ELF-1 (cell line): ENCODE measurements around the gene TMEM184B.

ENCODE experiments used
- DNase-seq: peaks from one replicate; pipeline ENCODE4 v3.0.0-alpha.2; 2016; ENCODE audit warnings: low read depth, low spot score

The TMEM184B gene

DNA sequence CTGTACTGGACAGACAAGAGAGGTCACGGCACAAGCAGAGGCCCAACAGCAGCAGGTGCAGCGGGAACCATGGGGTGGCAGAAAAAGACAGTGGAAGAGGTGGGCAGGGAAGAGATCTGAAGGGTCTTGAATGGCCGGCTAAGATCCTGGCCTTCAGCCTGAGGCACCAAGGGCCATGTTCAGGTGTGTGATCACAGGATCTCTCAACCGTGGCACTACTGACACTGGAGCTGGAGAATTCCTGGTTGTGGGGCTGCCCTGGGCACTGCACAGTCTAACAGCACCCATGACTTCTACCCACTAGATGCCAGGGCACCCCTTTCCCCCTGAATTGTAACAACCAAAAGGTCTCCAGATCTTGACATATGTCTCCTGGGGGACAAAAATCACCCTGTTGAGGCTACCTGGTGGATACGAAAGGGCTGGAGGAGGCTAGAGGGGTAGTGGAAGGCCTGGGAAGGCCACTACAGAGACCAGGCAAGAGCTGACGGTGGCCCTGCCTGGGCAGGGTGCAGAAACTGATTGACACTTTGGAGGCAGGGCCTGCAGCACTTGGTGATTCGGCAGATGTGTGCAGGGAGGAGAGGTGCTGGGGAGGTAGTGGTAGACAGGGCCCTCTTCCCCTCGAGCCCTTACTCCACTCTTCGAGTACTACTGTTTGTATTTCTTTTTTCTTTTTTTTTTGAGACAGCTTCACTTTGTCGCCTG lies 36.1 kb upstream of the TMEM184B start:
- no peak for DNase-seq

- DNase-seq = peak; percentile 63
Observed at GRCh38 chr22:38305471-38306448, 33.0 kb upstream of the TMEM184B start.

DNA sequence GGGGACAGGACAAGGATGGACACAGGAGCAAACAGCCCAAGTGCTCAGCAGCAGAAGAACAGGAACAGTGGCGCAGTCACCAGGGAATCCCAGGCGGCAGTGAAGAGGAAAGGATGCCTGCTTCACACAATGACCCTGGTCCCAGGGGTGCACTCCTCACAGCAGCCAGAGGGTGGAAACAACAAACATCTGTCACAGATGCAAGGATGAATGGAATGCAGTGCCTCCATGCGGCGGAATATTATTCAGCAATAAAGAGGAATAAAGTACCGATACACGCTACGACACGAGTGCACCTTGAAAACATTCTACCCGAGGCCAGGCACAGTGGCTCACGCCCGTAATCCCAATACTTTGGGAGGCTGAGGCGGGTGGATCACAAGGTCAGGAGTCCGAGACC lies 31.7 kb upstream of the TMEM184B start:
- DNase-seq = no peak

GRCh38 chr22:38303974-38304373 lies 31.2 kb upstream of the TMEM184B start:
- no peak for DNase-seq

GRCh38 chr22:38302906-38303305 lies 30.1 kb upstream of the TMEM184B start:
- no peak for DNase-seq

GRCh38 chr22:38300946-38301345 lies 28.1 kb upstream of the TMEM184B start:
- DNase-seq = no peak

- DNase-seq = peak; percentile 66
Observed at GRCh38 chr22:38300197-38300945, 27.6 kb upstream of the TMEM184B start.

- no peak for DNase-seq
Observed at GRCh38 chr22:38299770-38300102, 26.9 kb upstream of the TMEM184B start.

DNA sequence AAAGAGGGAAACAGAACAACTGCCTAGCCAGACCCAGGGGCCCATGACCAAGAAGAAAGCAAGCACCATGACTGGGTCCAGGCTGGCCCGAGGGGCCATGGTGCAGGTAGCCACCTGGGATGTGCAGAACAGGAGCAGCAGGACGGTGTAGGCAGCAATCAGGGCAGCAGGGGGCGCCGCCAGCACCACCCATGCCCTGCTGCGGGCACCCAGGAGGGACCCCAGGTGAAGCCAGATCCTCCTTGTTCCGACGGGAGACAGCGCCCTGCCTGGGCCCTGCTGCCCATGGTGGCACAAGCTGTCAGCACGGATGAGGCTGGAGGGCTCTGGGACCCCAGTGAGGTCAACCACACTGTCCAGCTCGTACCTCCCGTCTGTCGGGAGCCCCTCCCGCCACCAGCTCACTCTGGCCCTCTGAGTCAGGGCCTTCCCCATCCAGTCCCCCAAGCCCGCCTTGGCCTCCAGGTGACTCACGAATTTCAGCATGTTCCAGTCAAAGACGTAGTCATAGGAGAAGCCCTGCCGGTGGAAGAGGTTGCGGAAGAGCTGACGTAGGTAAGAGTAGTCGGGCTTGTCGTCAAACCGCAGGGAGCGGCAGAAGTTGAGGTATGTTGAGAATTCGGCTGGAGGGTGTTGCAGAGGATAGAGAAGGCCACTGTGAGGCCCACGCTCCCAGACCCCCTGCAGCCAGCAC lies 25.6 kb upstream of the TMEM184B start:
- peak; percentile 90 for DNase-seq

DNA sequence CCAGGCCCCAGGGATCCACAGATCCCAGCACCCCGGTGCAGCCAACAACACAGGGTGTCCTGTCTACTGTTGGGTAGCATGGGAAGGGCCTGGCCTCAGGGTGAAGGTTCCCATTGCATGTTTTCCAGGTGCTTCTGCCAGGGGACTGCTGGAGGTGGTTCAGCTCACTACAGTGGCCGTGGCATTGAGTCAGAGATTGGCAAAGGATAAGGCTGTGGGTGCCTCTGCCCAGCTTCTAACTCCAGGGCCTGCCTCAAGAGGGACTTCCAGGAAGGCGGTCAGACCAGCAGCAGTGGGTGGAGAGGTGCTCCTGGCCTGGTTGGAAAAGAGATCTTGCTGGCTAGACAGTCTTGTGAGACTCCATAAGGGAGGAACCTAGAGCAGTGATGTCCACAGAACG lies 23.6 kb upstream of the TMEM184B start:
- no peak for DNase-seq

GRCh38 chr22:38295863-38296262 lies 23.1 kb upstream of the TMEM184B start:
- DNase-seq = no peak

- DNase-seq = no peak
Observed at GRCh38 chr22:38295339-38295738, 22.5 kb upstream of the TMEM184B start.

GRCh38 chr22:38294193-38294592 lies 21.4 kb upstream of the TMEM184B start:
- no peak for DNase-seq

DNA sequence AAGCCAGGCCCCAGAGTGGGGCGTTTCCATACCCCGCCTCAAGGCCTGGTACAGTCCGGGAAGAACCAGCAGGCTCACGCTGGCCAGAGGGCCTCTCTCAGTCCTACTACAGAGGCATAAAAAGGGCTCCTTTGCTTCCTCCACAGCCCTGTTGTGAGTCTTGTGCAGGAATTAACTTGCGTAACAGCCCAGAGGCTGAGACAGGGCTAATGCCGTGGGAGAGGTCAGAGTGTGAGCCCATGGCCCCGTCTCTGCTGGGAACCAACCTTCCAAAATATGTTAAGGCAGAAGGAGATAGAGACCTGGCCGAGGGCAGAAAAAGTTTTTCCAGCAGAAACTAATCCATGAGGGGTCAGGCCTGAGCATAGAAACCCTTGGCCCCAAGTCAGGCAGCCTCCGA lies 19.9 kb upstream of the TMEM184B start:
- no peak for DNase-seq

DNA sequence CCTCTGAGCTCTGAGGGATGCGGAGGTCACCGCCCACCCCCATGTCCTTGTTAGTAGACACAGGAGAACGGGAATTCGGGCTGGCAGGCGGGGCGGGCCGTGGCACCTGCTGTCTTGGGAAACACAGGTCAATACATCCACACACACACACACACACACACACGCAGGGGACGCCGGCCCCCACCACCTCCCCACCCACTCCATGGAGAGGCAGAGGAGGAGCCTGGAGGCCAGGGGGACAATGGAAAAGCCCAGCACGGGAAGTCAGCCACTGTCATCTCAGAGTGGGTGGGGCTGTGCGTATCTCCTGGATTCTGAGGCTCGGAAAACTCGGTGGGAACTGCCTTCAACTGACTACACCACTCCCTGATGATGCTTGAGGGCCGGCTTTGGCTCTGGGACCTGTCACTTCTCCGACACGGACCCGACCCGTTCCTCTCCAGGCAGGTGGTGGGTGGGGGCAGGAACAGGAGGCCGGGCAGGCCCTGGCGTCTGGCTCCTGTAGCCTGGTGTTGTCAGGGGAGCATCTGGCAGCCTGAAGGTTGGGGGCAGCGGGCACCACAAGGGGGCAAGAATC lies 18.5 kb upstream of the TMEM184B start:
- DNase-seq = peak; percentile 58

DNA sequence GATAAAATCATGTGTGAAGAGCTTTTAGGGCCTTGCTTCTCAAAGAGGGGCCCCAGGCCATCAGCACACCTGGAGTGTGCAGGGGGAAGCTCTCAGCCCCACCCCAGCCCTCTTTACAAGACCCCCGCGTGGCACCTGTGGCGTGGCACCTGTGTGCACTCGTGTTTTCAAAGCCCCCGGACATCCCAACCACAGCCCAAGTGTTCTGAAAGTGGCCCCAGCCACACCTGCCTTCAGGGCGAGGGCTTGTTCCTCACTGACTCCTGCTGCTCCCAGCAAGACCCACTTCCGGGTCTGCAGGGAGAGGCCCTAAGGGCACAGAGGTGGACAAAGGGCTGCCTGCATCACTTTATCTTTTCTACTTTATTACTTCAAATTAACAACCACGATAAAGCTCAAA lies 17.5 kb upstream of the TMEM184B start:
- DNase-seq = peak; percentile 56

- no peak for DNase-seq
Observed at GRCh38 chr22:38289583-38290082, 16.8 kb upstream of the TMEM184B start.

DNA sequence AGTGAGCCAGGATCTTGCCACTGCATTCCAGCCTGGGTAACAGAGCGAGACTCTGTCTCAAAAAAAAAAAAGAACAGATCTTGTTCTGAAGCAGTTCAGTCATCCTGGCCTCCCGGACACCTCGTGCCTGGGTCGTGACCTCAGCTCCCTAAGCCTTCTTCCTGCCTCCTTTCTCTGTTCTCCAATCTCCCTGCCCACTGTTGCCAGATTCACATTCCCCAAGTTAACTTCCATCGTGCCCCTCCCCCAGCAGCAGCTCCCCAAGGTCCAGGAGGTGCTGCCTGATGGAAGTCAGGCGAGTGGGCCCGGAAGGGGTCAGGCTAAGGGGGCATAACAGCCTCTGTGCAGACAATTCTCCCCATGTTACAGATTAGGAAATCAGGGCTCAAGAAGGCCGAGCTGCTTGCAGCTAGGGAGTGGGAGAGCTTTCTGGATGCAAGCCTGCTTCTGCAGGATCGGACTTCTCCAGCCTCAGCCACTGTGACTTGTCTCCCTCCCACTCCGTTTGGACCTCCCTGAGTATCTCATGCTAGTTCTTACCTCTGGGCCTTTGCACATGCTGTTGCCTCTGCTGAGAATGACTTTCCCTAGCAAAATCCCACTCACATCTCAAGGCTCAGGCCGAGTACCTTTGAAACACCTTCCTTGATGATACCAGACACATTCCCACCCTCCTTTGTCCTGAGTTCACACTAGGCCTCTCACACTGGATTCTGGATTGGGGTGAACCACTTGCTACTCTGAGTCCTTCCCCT lies 14.3 kb upstream of the TMEM184B start:
- DNase-seq = peak; percentile 79

- no peak for DNase-seq
Observed at GRCh38 chr22:38285018-38285417, 12.2 kb upstream of the TMEM184B start.

DNA sequence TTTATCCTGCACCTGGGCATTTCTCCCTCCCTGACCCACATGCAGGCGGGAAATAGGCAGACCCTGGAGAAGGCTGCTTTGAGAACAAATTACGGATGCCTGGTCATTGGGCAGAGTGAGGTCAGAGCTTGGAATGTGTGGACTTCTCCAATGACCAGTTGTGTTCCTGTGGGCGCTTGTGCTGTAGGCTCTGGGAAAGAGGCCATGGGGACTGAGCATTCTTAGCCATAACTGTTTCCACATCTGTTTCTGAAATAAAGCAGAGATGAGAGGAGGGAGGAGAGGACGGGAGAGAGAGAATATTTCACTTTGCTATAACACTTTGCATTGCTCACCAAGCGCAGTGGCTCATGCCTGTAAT lies 11.2 kb upstream of the TMEM184B start:
- no peak for DNase-seq
